SU-DHL-6 (cell line): ENCODE measurements around the gene OR51B2.

ENCODE experiments used
- H2AFZ ChIP-seq: fragments of 200-600 bp; sonication (generic); 2 replicates; pipeline ENCODE4 v1.6.1; 2014; ENCODE audit warnings: low read depth, mild to moderate bottlenecking, moderate library complexity, mixed read lengths, antibody characterized with exemption, low read length; ENCODE audit not compliant: severe bottlenecking
- H3F3A ChIP-seq: fragments of 200-600 bp; shearing (Covaris generic); 2 replicates; pipeline ENCODE4 v1.6.0; 2016; ENCODE audit warnings: antibody characterized with exemption, mild to moderate bottlenecking; ENCODE audit not compliant: insufficient read depth
- H3K27ac ChIP-seq: fragments of 200-600 bp; sonication (generic); 2 replicates; pipeline ENCODE4 v1.5.1; 2016; ENCODE audit warnings: low read depth, mild to moderate bottlenecking, low read length, moderate library complexity, mixed read lengths
- H3K27me3 ChIP-seq: fragments of 200-600 bp; sonication (generic), shearing (Covaris generic); 2 replicates; pipeline ENCODE4 v1.6.0; 2014; ENCODE audit warnings: mild to moderate bottlenecking, low read length
- H3K36me3 ChIP-seq: fragments of 200-600 bp; sonication (generic); 2 replicates; pipeline ENCODE4 v1.6.1; 2014; ENCODE audit warnings: mild to moderate bottlenecking, low read length, mixed read lengths
- H3K4me2 ChIP-seq: fragments of 300-600, 200-600 bp; shearing (Covaris generic), sonication (generic); 2 replicates; pipeline ENCODE4 v1.6.0; 2014; ENCODE audit warnings: low read length, low read depth, mild to moderate bottlenecking; ENCODE audit not compliant: poor library complexity, severe bottlenecking
- H3K4me3 ChIP-seq: fragments of 200-600 bp; sonication (generic); 2 replicates; pipeline ENCODE4 v1.5.1; 2014; ENCODE audit warnings: antibody characterized with exemption, low read length, mild to moderate bottlenecking, mixed read lengths; ENCODE audit not compliant: insufficient read depth, poor library complexity, severe bottlenecking
- H3K79me2 ChIP-seq: fragments of 200-600 bp; sonication (generic); 2 replicates; pipeline ENCODE4 v1.6.1; 2014; ENCODE audit warnings: mild to moderate bottlenecking, low read length, moderate library complexity; ENCODE audit not compliant: insufficient read depth
- H3K9ac ChIP-seq: fragments of 200-600 bp; sonication (generic); 2 replicates; pipeline ENCODE4 v1.7.0; 2014; ENCODE audit warnings: mild to moderate bottlenecking, low read length
- H3K9me2 ChIP-seq: fragments of 200-600 bp; sonication (generic); replicated peaks from 2 replicates; pipeline ENCODE4 v1.6.1; 2014; ENCODE audit warnings: low read length; ENCODE audit not compliant: insufficient read depth
- H3K9me3 ChIP-seq: fragments of 200-600 bp; sonication (generic); 2 replicates; pipeline ENCODE4 v1.6.1; 2014; ENCODE audit warnings: low read length, mixed read lengths; ENCODE audit not compliant: insufficient read depth
- H4K20me1 ChIP-seq: fragments of 200-600 bp; sonication (generic); 2 replicates; pipeline ENCODE4 v1.6.1; 2014; ENCODE audit warnings: low read depth, mild to moderate bottlenecking, antibody characterized with exemption, low read length, moderate library complexity, mixed read lengths
- CTCF ChIP-seq: fragments of 200-600 bp; sonication (generic); IDR thresholded peaks from one replicate; pipeline ENCODE4 v1.5.1; 2017; ENCODE audit warnings: antibody characterized with exemption, mild to moderate bottlenecking, low read length, moderate library complexity; ENCODE audit not compliant: insufficient read depth, poor library complexity, severe bottlenecking
- EZH2phosphoT487 ChIP-seq: fragments of 200-600 bp; sonication (generic), shearing (Covaris generic); conservative IDR thresholded peaks from 2 replicates; pipeline ENCODE4 v1.6.1; 2018; ENCODE audit warnings: mild to moderate bottlenecking, antibody characterized with exemption, low read length, moderate library complexity, mixed read lengths

The OR51B2 gene

DNA sequence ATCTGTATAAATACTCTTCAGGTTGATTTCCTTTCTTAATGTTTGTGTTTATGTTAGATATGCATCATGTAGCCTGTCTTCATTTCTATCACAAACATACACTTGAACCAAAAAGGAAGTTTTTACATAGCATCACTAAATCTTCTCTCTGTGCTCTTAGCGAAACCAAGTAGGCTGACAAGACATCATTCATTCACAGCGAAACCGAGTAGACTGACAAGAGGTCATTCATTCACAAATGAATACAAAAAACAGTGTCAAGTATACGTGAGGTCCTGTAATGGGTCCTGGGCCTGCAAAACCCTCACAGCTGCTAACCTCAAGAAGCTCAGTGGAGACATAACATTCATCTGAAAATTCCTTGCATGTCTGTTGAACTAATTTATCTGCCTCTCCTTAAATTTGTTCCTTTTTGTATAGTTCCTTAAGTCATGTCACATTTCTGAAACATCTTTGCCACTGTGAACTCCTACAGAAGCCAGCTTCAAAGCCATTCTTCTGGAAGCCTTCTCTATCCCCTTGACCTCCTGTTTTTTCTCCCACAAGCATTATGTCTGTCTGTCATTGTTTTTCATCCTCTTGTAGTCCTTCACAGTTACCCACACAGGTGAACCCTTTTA, 44.5 kb downstream of the OR51B2 start:
- no peak overlapping the region for H3K27ac ChIP-seq
- H3K9me3 ChIP-seq = no peaks in the 10 kb centered on the region
- H2AFZ ChIP-seq = no peak overlapping the region
- no peak overlapping the region for H3K9ac ChIP-seq
- TF ChIP-seq CTCF (no peak), EZH2phosphoT487 (no peak)
- no peaks in the 10 kb centered on the region for H4K20me1 ChIP-seq
- H3K36me3 ChIP-seq = no peaks in the 10 kb centered on the region
- H3K9me2 ChIP-seq = no peaks in the 10 kb centered on the region; the same call in 1 of the 2 replicates
- H3K79me2 ChIP-seq = no peaks in the 10 kb centered on the region
- no peaks in the 10 kb centered on the region for H3K27me3 ChIP-seq
- H3F3A ChIP-seq = no peaks in the 10 kb centered on the region
- H3K4me3 ChIP-seq = no peak overlapping the region
- H3K4me2 ChIP-seq = no peak overlapping the region

DNA sequence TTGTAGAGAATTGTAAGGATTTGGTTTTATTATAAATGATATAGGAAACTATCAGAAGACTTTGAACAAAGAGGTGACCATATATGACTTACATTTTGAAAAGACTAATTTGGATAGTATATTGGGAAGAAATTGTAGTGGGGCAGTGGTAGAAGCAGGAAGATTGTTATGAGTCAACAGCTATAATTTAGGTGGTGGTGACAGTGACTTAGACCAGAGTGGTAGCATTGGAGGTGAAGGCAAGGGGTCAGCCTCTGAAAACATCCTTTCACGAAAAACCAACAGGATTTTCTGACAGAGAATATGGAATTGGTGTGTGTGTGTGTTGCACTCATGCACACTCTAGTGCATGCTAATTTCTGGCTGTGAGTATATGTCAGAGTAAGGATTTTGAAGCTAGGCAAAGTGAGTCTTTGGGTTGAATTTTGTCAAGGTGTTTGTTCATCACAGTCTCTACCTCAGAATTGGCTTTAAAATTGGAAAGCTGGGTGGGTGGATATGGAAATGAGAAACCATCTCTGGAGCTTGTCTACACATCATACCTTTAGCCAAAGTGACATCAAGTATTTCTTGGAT, 46.2 kb downstream of the OR51B2 start:
- Histone ChIP-seq H3K9me2 (no peaks in the 10 kb centered on the region; the same call in 1 of the 2 replicates), H3K9me3 (no peaks in the 10 kb centered on the region), H3K27ac (no peak overlapping the region), H3K36me3 (no peaks in the 10 kb centered on the region), H3K27me3 (no peaks in the 10 kb centered on the region), H3F3A (no peaks in the 10 kb centered on the region), H2AFZ (no peak overlapping the region), H4K20me1 (no peaks in the 10 kb centered on the region), H3K4me3 (no peak overlapping the region), H3K9ac (no peak overlapping the region), H3K4me2 (no peak overlapping the region), H3K79me2 (no peaks in the 10 kb centered on the region)
- TF ChIP-seq EZH2phosphoT487 (no peak), CTCF (no peak)

GRCh38 chr11:5276697-5277096, 47.4 kb downstream of the OR51B2 start:
- Histone ChIP-seq H2AFZ (no peak overlapping the region), H3F3A (no peaks in the 10 kb centered on the region), H3K4me2 (no peak overlapping the region), H3K36me3 (no peaks in the 10 kb centered on the region), H3K9me2 (no peaks in the 10 kb centered on the region; the same call in 1 of the 2 replicates), H3K27ac (no peak overlapping the region), H3K9me3 (no peaks in the 10 kb centered on the region), H3K9ac (no peak overlapping the region), H3K4me3 (no peak overlapping the region), H3K79me2 (no peaks in the 10 kb centered on the region), H4K20me1 (no peaks in the 10 kb centered on the region), H3K27me3 (no peaks in the 10 kb centered on the region)
- TF ChIP-seq EZH2phosphoT487 (no peak), CTCF (no peak)
